K562 treated with DMSO at 1 percent for 12 hours (cell line): ENCODE results near the gene DNAJB5. TPM values are rescaled to one million over a fixed set of nuclear protein-coding genes. Genes with fewer than 3 reads are reported as not detected.

Source experiments
- total RNA-seq: library from RNA; unstranded; fragments of 300-600 nt; gene quantifications from 2 replicates; pipeline ENCODE4 v1.2.3, GENCODE V29; 2022; ENCODE audit not compliant: insufficient read depth

DNAJB5 gene
- 1.9 and 5.3 TPM in 2 replicates for total RNA-seq

GRCh38 chr9:34989003-34989945, at the start of gene DNAJB5:
DNAJB5 (plus strand) TSS chr9:34989745; CDS start chr9:34990631, 886 bp downstream.

DNA sequence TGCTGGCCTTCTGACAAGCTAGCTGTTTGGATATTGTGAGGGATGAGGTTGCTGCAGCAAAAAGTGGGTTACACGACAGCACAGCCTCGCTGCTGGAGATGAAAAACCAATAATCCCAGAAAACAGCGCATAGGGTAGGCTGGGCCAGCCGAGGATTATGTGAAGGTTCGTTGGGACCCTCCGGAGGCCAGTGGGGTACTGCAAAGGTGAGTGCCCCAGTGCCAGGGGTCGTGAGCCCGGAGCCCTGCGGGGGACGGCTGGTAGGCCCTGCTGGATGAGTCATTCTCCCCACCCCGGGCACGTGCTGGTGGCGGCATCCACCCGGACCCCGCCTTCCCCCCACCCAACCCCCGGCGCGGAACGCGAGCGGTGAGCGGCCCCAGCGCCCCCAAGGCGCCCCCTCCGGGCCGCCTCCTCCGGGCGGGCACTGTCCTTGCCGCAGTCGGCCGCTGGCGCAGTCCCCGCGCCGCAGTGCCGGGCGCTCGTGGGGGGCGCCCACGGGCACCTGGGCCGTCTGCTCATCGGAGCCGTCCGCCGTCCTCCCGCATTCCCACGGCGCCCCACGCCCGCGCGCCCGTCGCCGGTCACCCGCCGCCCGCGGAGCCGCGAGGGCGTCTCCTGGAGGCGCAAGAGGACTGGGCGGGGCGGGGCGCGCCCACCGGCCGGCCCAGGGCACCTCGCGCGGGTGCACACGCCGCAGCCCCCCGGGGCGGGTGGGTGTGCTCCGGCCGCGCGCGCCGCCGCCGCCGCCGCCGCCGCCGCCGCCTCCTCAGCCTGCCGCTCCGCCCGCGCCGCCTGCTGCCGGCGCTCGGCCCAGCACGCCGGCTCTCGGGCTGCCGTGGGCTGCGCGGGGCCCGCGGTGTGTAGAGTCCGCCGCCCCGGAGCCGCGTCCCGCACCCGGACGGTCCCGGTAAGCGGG, 31.8 kb upstream of the DNAJB5 start, which contains the start of gene PHF24:
Gene PHF24, plus strand, starts transcription at position 794 of the 919 bp plus-strand sequence. CDS start 13,014 bp downstream, outside the sequence.

Other genes starting within 250 kb of the DNAJB5 start
- 0.39 and 0.68 TPM in 2 replicates for gene PHF24, start 31.5 kb upstream of the DNAJB5 start, total RNA-seq
- gene VCP, start 82.9 kb downstream of the DNAJB5 start, total RNA-seq = 133 and 207 TPM in 2 replicates
- gene FANCG, start 90.2 kb downstream of the DNAJB5 start, total RNA-seq = 17.9 and 24.9 TPM in 2 replicates
- gene PIGO, start 106.8 kb downstream of the DNAJB5 start, total RNA-seq = 6.2 and 11.2 TPM in 2 replicates
- 135 and 175 TPM in 2 replicates for gene STOML2, start 113.4 kb downstream of the DNAJB5 start, total RNA-seq
- gene ATOSB, start 126.1 kb downstream of the DNAJB5 start, total RNA-seq = 4.7 and 7.6 TPM in 2 replicates
- 5.9 and 16.9 TPM in 2 replicates for gene UNC13B, start 172.3 kb downstream of the DNAJB5 start, total RNA-seq